ENCODE measurements around the gene MPV17. TPM values are rescaled to one million over a fixed set of nuclear protein-coding genes. Genes with fewer than 3 reads are reported as not detected.

Gene MPV17
- total and polyA plus RNA-seq, 2 of the 13 experiments (the other 11 are each of a cell fraction or from before 2014, with no cell fraction given): 48.9 to 129 TPM

- peak; percentile 98 for TF ChIP-seq ZNF687 (CRISPR knock-in tag; IDR thresholded peaks at IDR 0.05)
- TF ChIP-seq NCOA2 (CRISPR knock-in tag; IDR thresholded peaks at IDR 0.05): peak; percentile 64
- peak; percentile 92 for TF ChIP-seq TOPORS (CRISPR knock-in tag; IDR thresholded peaks at IDR 0.05)
- peak; percentile 79; the same call in 1 of the 2 replicates for TF ChIP-seq SSRP1 (CRISPR knock-in tag; IDR thresholded peaks at IDR 0.05)
- TF ChIP-seq ATRX (CRISPR knock-in tag; IDR thresholded peaks at IDR 0.05; ENCODE audit: borderline replicate concordance): no peak
- TF ChIP-seq PRMT3 (CRISPR knock-in tag; IDR thresholded peaks at IDR 0.05; ENCODE audit: borderline replicate concordance, low read depth): no peak
- no peak for TF ChIP-seq SNRNP70 (IDR thresholded peaks at IDR 0.05; ENCODE audit: low read depth, low read length)
- 0 out of 2 replicates have a peak, but pooled peaks have one; percentile 43 for TF ChIP-seq DDIT3 (CRISPR knock-in tag; IDR thresholded peaks at IDR 0.05)
- no peak for TF ChIP-seq FOXP1 (IDR thresholded peaks at IDR 0.05)
- TF ChIP-seq FOXP1 (CRISPR knock-in tag; IDR thresholded peaks at IDR 0.05): peak; percentile 33; the same call in 1 of the 2 replicates
- no peak for TF ChIP-seq HNRNPK (IDR thresholded peaks at IDR 0.05; ENCODE audit: low read depth, low read length, poor library complexity, severe bottlenecking)
- TF ChIP-seq ZNF619 (CRISPR knock-in tag; IDR thresholded peaks at IDR 0.05): peak; percentile 96
- TF ChIP-seq IRF1 (CRISPR knock-in tag; IDR thresholded peaks at IDR 0.05; ENCODE audit: low read depth): 0 out of 2 replicates have a peak, but pooled peaks have one; percentile 70
- peak; percentile 79; the same call in 1 of the 2 replicates for TF ChIP-seq STAT5B (CRISPR knock-in tag; IDR thresholded peaks at IDR 0.05)
- peak; percentile 11; the same call in 1 of the 2 replicates for TF ChIP-seq ZBTB33 (CRISPR knock-in tag; IDR thresholded peaks at IDR 0.05)
- TF ChIP-seq ZNF704 (CRISPR knock-in tag; IDR thresholded peaks at IDR 0.05; ENCODE audit: borderline replicate concordance): peak; percentile 91; the same call in 1 of the 2 replicates
- peak; percentile 83; the same call in 1 of the 2 replicates for TF ChIP-seq CENPT (CRISPR knock-in tag; IDR thresholded peaks at IDR 0.05; ENCODE audit: low read depth)
- TF ChIP-seq NCOR1 (IDR thresholded peaks at IDR 0.05; ENCODE audit: borderline replicate concordance, low read length): no peak; the same call in 1 of the 2 replicates
- peak; percentile 66 for TF ChIP-seq FOXJ3 (CRISPR knock-in tag; IDR thresholded peaks at IDR 0.05; ENCODE audit: borderline replicate concordance)
- no peak; the same call in 1 of the 2 replicates for TF ChIP-seq SMAD9 (CRISPR knock-in tag; IDR thresholded peaks at IDR 0.05)
- peak; percentile 48; the same call in 1 of the 2 replicates for TF ChIP-seq KAT7 (CRISPR knock-in tag; IDR thresholded peaks at IDR 0.05; ENCODE audit: borderline replicate concordance)
Measured at GRCh38 chr2:27322766-27323595, at the start of gene MPV17 (continued).

All from HepG2 (cell line).